ENCODE data around the gene MATK.
"Not testable (repeated sequence)": the region's sequence is repeated elsewhere in the genome, so short reads cannot be mapped to it uniquely, and the experiment has no call there.

Gene MATK

GRCh38 chr19:3771000-3771905 is 14.9 kb downstream of the MATK start:
- no peak for DNase-seq (ENCODE audit: low read depth in 3 of 3)

DNA sequence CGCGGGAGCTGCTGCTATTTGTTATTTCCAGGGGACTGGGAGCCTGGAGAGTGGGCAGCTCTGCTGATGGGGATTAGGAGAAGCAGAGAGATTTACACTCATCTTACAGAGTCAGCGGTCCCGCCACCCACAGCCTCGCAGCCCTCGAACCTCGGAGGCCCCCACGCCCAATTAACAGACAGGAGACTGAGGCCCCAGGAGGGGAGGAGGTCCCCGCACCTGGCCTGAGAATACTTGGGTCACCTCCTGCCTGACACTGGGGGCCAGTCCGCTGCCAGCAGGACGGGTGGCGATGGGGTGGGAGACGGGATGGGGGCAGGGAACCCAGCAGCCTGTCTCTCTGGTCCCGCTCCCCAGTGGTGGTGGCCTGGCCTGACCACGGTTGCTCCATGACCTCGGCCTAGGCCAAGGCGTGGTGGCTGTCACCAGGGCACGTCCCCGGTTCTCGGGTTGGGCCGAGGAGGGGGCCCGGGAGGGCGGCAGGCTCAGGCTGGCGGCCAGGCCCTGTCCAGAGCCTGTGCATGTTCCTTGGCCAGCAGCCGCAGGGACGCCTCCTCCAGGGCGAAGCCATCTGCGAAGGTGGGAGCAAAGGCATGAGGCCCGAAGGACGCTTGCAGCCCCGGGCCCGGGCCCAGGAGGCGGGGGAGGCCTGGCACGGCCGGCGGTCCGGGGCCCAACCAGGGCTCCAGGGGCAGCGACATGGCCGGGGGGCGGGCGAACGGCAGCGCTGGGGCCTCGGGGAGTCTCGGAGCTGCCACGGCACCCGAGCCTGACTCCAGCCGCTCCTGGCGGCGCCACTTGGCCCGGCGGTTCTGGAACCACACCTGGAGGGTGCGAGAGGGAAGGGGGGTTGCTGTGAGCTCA is 15.8 kb downstream of the MATK start:
- no peak for DNase-seq (ENCODE audit: low read depth in 3 of 3)

DNA sequence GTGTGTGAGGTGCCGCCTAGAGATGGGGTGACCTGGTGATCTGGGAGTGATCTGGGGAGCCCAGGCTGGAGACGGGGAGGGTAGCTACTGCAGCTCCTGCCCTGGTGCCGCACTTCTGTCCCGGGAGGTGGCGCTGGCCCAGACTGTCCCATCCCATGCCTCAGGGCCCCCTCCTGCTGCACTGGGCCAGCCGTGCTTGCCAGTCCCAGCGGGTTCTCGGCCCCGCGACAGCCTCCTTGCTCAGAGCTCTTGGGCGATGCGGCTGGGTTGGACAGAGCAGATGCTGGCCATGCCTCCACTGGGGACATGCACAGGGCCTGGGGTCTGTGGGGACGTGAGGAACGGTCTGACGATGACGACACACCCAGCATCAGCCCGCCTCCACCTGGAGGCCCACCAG is 16.7 kb downstream of the MATK start:
- no peak for DNase-seq (ENCODE audit: low read depth in 3 of 3)

GRCh38 chr19:3768748-3769099 is 17.5 kb downstream of the MATK start:
- DNase-seq (ENCODE audit: low read depth in 3 of 3), result no peak

- DNase-seq (ENCODE audit: low read depth in 3 of 3), result no peak
Measured at GRCh38 chr19:3768015-3768747, 18.0 kb downstream of the MATK start.

DNA sequence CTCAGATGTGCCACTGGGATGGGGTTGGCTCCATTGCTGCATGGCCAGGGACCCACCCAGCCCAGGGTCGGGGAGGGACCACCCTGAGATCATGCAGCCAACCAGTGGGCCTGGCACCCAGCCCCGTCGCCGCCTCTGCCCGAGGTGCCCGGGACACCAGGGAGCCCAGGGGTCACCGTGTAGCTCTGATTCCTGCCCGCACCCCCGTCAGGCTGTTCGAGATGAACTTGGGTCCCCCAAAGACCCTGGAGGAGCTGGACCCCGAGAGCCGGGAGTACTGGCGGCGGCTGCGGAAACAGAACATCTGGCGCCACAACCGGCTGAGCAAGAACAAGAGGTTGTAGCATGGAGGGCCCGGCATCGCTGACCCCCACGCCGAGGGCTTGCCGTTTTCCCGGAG is 19.1 kb downstream of the MATK start:
- DNase-seq (ENCODE audit: low read depth in 3 of 3), result no peak

DNA sequence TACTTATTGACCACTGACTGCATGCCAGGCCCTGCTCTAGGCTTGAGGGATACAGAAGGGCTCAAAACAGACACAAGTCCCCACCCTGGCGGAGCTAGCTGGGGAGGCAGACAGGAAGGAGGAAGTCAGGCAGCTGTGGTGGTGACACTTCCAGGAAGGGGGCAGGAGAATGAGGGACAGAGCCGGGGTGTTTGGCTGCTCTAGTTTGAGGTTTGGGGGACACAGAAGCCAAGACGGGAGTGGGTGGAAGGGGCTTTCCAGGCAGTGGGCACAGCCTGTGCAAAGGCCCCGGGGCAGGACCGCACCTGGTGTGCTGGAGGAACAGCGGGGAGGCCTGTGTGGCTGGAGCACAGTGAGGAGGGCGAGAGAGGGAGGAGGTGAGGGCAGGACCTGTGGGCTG is 19.7 kb downstream of the MATK start:
- no peak for DNase-seq (ENCODE audit: low read depth in 3 of 3)

GRCh38 chr19:3765757-3766156 is 20.4 kb downstream of the MATK start:
- not testable (repeated sequence) for DNase-seq (ENCODE audit: low read depth in 3 of 3)

DNA sequence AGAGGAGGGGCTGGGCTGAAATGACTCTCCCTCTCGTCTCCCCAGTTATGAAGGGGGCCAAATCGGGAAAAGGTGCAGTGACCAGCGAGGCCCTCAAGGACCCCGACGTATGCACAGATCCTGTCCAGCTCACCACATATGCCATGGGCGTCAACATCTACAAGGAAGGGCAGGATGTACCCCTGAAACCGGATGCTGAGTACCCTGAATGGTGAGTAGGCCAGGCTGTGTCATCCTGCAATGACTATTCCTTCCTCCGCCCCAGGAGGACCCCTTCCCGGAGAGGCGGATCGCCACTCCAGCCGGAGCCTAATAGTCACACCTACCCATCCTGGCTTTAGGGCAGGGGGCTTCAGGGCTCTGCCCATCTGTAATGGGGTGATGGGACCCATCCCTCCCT is 21.1 kb downstream of the MATK start:
- no peak for DNase-seq (ENCODE audit: low read depth in 3 of 3)

DNA sequence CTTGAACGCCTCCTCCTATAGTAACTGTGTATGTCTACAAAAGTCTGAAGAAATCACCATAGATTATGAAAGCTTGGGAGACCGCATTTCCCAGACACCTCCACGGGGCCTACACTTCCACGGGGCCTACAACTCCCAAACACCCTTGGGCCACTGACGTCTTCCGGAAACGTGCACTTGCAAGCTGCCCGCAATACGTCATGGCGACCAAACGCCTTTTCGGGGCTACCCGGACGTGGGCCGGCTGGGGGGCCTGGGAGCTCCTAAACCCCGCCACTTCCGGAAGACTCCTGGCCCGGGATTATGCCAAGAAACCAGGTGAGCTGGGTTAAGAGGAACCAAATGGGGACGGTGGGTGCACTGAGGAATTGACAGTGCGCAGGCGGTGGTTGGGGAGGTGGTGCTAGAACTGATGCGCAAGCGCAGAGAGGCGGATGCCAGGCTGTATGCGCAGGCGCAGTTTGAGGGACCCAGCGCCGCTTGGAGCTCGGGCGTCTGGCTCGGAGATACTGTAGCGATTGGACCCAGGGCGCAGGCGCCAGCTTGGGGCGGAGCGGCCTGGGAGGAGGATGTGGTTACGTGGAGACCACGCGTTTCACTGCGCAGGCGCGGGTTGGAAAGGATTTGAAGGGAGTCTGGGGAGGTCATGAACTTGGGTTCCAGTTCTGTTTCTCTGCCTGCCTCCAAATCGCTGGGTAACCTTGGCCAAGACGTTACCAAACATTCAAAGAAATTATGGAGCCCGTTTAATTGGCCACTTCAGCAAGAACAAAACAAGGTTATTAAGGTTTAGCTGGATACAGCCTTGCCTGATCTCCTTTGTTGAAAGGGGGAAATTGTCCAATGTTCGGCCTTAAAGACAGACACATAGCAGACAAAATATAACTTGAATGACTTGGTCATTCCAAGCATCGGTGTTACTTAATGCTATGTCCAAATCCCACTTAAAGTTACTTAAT is 23.4 kb downstream of the MATK start, which contains the start of gene MRPL54:
MRPL54 (plus strand) TSS at position 182 of the 959 bp plus-strand sequence; CDS start at position 201, 19 bp downstream.
- DNase-seq (ENCODE audit: low read depth in 3 of 3), result peak; percentile 97 to 99 (median 98)

GRCh38 chr19:3762130-3762473 is 24.1 kb downstream of the MATK start:
- no peak for DNase-seq (ENCODE audit: low read depth in 3 of 3)

DNA sequence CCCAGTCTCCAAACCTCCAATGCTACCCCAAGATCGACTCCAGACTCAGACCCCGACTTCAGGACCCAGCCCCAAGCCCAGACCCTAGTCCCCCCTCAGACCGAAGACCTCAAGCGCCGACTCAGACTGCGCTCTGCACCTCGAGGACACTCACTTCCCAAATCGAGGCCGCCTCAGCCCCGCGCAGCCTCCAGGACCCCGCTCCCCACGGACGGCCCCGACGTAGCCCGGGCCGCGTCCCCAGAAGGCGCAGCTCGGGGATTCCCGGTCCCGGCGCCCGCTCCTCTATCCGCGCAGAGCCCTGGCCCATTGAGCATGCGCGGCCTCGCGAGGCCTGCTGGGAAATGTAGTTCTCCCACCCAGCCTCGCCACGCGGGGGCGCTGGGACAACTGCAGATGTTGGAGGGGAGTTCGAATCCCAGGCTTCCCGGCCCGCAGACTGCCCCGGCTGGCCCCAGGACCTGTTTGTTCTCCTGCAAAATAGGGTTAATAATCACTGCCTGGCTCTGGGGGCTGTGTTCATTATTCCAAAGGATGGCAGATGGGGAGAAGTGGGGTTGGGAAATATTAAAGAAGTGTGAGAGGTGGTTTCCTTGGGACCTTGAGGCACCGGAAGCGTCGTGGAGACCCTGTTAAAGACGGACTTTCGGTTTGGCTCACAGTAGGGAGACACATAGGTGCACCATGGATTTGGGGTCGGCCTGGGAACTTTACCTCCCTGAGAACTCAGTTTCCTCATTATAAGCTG is 24.6 kb downstream of the MATK start, which contains the start of gene APBA3:
APBA3 (minus strand) TSS at position 311 of the 748 bp plus-strand sequence. CDS start 1,428 bp downstream, outside the sequence.
- DNase-seq (ENCODE audit: low read depth in 3 of 3), result peak; percentile 92 to 96 (median 93)

- no peak for DNase-seq (ENCODE audit: low read depth in 3 of 3)
Measured at GRCh38 chr19:3760871-3761361, 25.3 kb downstream of the MATK start.

DNA sequence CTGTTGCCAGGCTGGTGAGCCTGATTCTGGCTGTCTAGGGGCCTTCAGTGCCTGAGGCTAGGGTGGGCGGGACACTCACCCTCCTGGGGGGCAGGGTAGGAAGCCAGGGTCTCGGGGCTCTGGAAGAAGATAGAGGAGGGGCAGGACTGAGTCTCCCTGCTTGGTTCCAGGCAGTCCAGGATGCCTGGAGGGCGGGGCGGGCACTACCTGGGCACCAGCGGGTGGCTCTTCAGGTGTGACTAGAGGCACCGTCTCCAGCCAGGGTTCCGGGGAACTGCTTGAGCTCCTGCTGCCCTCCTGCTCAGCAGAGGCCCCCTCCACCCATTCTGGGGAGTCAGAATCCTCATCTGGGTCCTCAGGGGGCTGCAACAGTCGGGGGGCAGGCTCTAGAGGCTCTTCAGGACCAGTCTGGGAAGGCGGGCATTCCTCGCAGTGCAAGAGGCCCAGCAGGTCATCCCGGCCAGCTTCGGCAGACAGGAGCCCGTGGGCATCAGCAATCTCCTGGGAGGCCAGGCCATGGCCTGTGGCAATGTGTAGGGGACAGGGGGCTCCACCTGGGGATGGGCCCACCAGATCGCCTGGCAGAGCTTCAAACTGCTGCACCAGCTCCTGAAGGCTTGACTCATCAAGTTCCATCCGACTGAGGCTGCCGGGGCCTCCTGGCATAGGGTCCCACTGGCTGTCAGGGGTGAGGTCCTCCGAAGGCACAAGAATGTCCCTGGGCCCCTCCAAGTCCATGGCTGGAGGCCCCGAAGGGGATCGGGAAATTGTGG is 26.5 kb downstream of the MATK start:
- no peak for DNase-seq (ENCODE audit: low read depth in 3 of 3)

GRCh38 chr19:3758297-3758696 is 27.9 kb downstream of the MATK start:
- DNase-seq (ENCODE audit: low read depth in 3 of 3), result not testable (repeated sequence)

DNA sequence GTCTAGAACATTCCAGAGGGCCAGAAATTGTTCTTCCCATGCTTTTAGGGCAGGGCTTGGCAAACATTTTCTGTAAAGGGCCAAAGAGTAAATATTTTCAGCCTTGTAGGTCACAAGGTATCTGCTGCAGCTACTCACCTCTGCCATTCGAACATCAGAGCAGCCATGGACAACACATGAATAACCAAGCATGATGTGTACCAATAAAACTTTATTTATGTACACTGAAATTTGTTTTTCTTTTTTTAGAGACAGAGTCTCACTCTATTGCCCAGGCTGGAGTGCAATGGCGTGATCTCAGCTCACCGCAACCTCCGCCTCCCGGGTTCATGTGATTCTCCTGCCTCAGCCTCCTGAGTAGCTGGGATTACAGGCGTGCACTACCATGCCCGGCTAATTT is 28.5 kb downstream of the MATK start:
- DNase-seq (ENCODE audit: low read depth in 3 of 3), result not testable (repeated sequence)

- DNase-seq (ENCODE audit: low read depth in 3 of 3), result no peak
Measured at GRCh38 chr19:3753631-3754410, 32.4 kb downstream of the MATK start.

DNA sequence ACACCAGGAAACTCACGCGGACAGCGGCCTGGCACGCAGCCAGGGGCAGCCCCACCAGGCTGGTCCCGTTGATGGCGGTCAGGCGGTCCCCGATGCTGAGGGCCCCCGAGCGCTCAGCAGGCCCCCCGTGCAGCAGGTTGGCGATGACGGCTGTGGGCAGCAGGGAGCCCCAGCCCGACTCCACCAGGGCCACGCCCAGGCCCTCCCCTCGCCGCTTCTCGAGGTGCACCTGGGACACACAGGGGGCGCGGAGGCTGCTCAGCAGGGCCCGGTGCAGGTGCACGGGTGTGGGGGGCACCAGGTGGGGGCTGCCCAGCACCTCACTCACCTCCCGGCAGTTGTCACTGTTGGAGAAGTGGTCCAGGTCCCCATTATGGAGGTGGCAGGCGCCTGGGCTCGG is 33.7 kb downstream of the MATK start:
- DNase-seq (ENCODE audit: low read depth in 3 of 3), result no peak
